Measurements from ENCODE around the gene STIP1. TPM values are rescaled to one million over a fixed set of nuclear protein-coding genes. Genes with fewer than 3 reads are reported as not detected.

The STIP1 gene
- total and polyA plus RNA-seq, 2 of the 4 experiments (the other 2 are of a cell fraction), result 201 to 489 TPM

GRCh38 chr11:64170419-64170818 is 15.6 kb upstream of the STIP1 start:
- H2BK120ac ChIP-seq (ENCODE audit: low read depth, low read length), result no peak overlapping the region
- H2AK9ac ChIP-seq (replicated peaks; ENCODE audit: low read depth, low read length, poor library complexity), result no peak overlapping the region
- H3K9me1 ChIP-seq (ENCODE audit: insufficient read depth, low read length), result no peaks in the 10 kb centered on the region
- H3K9ac ChIP-seq (ENCODE audit: low read depth, low read length), result no peak overlapping the region
- no peak overlapping the region for H3K23ac ChIP-seq (ENCODE audit: low read depth, low read length)
- no peaks in the 10 kb centered on the region for H3K27me3 ChIP-seq (ENCODE audit: control insufficient read depth, insufficient read depth, low read length)
- no peak overlapping the region for H4K5ac ChIP-seq (ENCODE audit: low read depth, low read length)
- in situ Hi-C loops (cut with MboI; ENCODE audit: low sequenced_read_pairs) (no loop called here), intact Hi-C loops (cut with micrococcal nuclease) (no loop called here), dilution Hi-C loops (cut with HindIII; ENCODE audit: low sequenced_read_pairs, unreplicated experiment) (no loop called here)
- no peak overlapping the region for H2BK5ac ChIP-seq (ENCODE audit: low read depth, low read length, poor library complexity, severe bottlenecking)
- no peak overlapping the region for H2AK5ac ChIP-seq (ENCODE audit: low read depth, low read length)
- no peaks in the 10 kb centered on the region for H4K20me1 ChIP-seq (ENCODE audit: insufficient read depth, low read length)
- H3K56ac ChIP-seq (ENCODE audit: extremely low read depth, insufficient read depth, low read length), result no peak overlapping the region
- ChIA-PET CTCF (interaction anchor here (0.6 kb wide), 1 partner anchor 418 kb away, joined by 3 read pairs; no protein-coding TSS in a partner anchor), POLR2A (ENCODE audit: unreplicated experiment) (no interaction called here)
- WGBS, 2 experiments (ENCODE audit: extremely low coverage in 2 of 2, insufficient read length in 1 of 2), result no CpG with 5 or more reads among the region's 4 CpGs
- H4K91ac ChIP-seq (ENCODE audit: insufficient read depth, low read depth, low read length), result no peak overlapping the region
- no peak overlapping the region for H3K4me3 ChIP-seq (ENCODE audit: insufficient read depth, low read depth, low read length)
- H4K8ac ChIP-seq (ENCODE audit: low read depth in 2 of 2, low read length in 2 of 2), result no peak overlapping the region
- no peak overlapping the region for H2BK15ac ChIP-seq (ENCODE audit: low read depth, low read length)
- ATAC-seq (ENCODE audit: low read depth) (no peak), DNase-seq (no peak)
- H3K14ac ChIP-seq (replicated peaks; ENCODE audit: low read depth, low read length), result no peak overlapping the region
- no peak overlapping the region for H3K18ac ChIP-seq (ENCODE audit: low read depth, low read length)
- no peaks in the 10 kb centered on the region for H3K36me3 ChIP-seq (ENCODE audit: control insufficient read depth, insufficient read depth, low read length)
- no peak for TF ChIP-seq POLR2A (IDR thresholded peaks at IDR 0.05; ENCODE audit: low read depth, low read length)
- TF ChIP-seq CTCF (conservative IDR thresholded peaks at IDR 0.05; ENCODE audit: low read depth, low read length), result no peak
- TF ChIP-seq USF2 (IDR thresholded peaks at IDR 0.05; ENCODE audit: low read depth, low read length), result no peak
- no peak for TF ChIP-seq NFE2L2 (IDR thresholded peaks at IDR 0.05; ENCODE audit: low read depth, low read length)
- TF ChIP-seq SMC3 (IDR thresholded peaks at IDR 0.05; ENCODE audit: low read depth, low read length), result no peak
- no peak for TF ChIP-seq MAFK (IDR thresholded peaks at IDR 0.05; ENCODE audit: low read depth, low read length)
- no peak for TF ChIP-seq CHD1 (IDR thresholded peaks at IDR 0.05; ENCODE audit: low read depth, low read length)
- TF ChIP-seq RCOR1 (IDR thresholded peaks at IDR 0.05; ENCODE audit: insufficient replicate concordance, low read length), result no peak
- TF ChIP-seq MAZ (IDR thresholded peaks at IDR 0.05; ENCODE audit: borderline replicate concordance, low read depth, low read length), result no peak
- TF ChIP-seq RFX5 (IDR thresholded peaks at IDR 0.05; ENCODE audit: low read depth, low read length), result no peak
- TF ChIP-seq RAD21 (IDR thresholded peaks at IDR 0.05; ENCODE audit: low read length), result no peak
- no peak for TF ChIP-seq ELK1 (IDR thresholded peaks at IDR 0.05; ENCODE audit: borderline replicate concordance, low read depth, low read length)
- no peak for TF ChIP-seq FOS (IDR thresholded peaks at IDR 0.05; ENCODE audit: low read depth, low read length)
- TF ChIP-seq MXI1 (IDR thresholded peaks at IDR 0.05; ENCODE audit: borderline replicate concordance, low read depth, low read length), result no peak
- TF ChIP-seq BHLHE40 (IDR thresholded peaks at IDR 0.05; ENCODE audit: low read depth, low read length), result no peak
- TF ChIP-seq CEBPB (IDR thresholded peaks at IDR 0.05; ENCODE audit: low read depth, low read length), result no peak
- no peak overlapping the region for H3K27ac ChIP-seq (ENCODE audit: insufficient read depth, low read length)
- H2BK20ac ChIP-seq (ENCODE audit: low read depth, low read length), result no peak overlapping the region
- no TSS peak for BruUV-seq (replicated peaks)
- peaks cover 4 to 16% of the 10 kb centered on the region in 2 experiments; a peak in 2 of 4 replicates for H3K79me1 ChIP-seq (ENCODE audit: low read depth in 1 of 2, low read length in 2 of 2)
- H3K4me1 ChIP-seq (ENCODE audit: control insufficient read depth, insufficient read depth, low read length), result 0 out of 2 replicates have a peak, but pooled peaks cover 2% of the 10 kb centered on the region
- no peak overlapping the region for H3K4me2 ChIP-seq (ENCODE audit: low read depth, low read length)
- peaks cover 5% of the 10 kb centered on the region for H3K9me3 ChIP-seq (ENCODE audit: control insufficient read depth, insufficient read depth, low read length)
- H3K4ac ChIP-seq (ENCODE audit: low read depth, low read length), result no peak overlapping the region
- H2AFZ ChIP-seq (replicated peaks; ENCODE audit: low read length, poor library complexity), result no peak overlapping the region
